ENCODE data around the gene ITGA2. TPM values are rescaled to one million over a fixed set of nuclear protein-coding genes. Genes with fewer than 3 reads are reported as not detected.

ITGA2 gene
- total RNA-seq, 1 donor from 2014 or later = 1.0 TPM

- Mint-ChIP-seq H3K27ac (ENCODE audit: unreplicated experiment) (no peak overlapping the region), H3K27me3 (ENCODE audit: low read depth) (peaks cover 13% of the 10 kb centered on the region)
Observed at GRCh38 chr5:52988335-52989024, 672 bp upstream of the ITGA2 start.

GRCh38 chr5:52989781-52990527, 802 bp downstream of the ITGA2 start:
- H3K4me1 Mint-ChIP-seq (ENCODE audit: low read depth) = peaks cover 18% of the 10 kb centered on the region
- H3K36me3 Mint-ChIP-seq (ENCODE audit: low read depth) = peaks cover 1% of the 10 kb centered on the region
- TF ChIP-seq CTCF (IDR thresholded peaks at IDR 0.05) = peak; percentile 68
- H3K9me3 Mint-ChIP-seq (ENCODE audit: low read depth) = peaks cover 3% of the 10 kb centered on the region
- peak overlapping the region; percentile 72 for H3K4me3 Mint-ChIP-seq (ENCODE audit: unreplicated experiment)
- DNase-seq (ENCODE audit: low spot score) = no peak
- H3K27me3 Mint-ChIP-seq (ENCODE audit: low read depth) = peaks cover 11% of the 10 kb centered on the region
- H3K27ac Mint-ChIP-seq (ENCODE audit: unreplicated experiment) = no peak overlapping the region

More at GRCh38 chr5:52988335-52989024, 672 bp upstream of the ITGA2 start:
- DNase-seq (ENCODE audit: low spot score) = no peak
- no peak for TF ChIP-seq CTCF (IDR thresholded peaks at IDR 0.05)
- Mint-ChIP-seq H3K36me3 (ENCODE audit: low read depth) (peaks cover 1% of the 10 kb centered on the region), H3K9me3 (ENCODE audit: low read depth) (peaks cover 3% of the 10 kb centered on the region), H3K4me3 (ENCODE audit: unreplicated experiment) (peak overlapping the region; percentile 61), H3K4me1 (ENCODE audit: low read depth) (peaks cover 18% of the 10 kb centered on the region)

- Mint-ChIP-seq H3K4me1 (ENCODE audit: low read depth) (peaks cover 18% of the 10 kb centered on the region), H3K9me3 (ENCODE audit: low read depth) (peaks cover 3% of the 10 kb centered on the region), H3K4me3 (ENCODE audit: unreplicated experiment) (no peak overlapping the region), H3K36me3 (ENCODE audit: low read depth) (peaks cover 1% of the 10 kb centered on the region), H3K27ac (ENCODE audit: unreplicated experiment) (no peak overlapping the region), H3K27me3 (ENCODE audit: low read depth) (peaks cover 11% of the 10 kb centered on the region)
- no peak for TF ChIP-seq CTCF (IDR thresholded peaks at IDR 0.05)
- DNase-seq (ENCODE audit: low spot score) = no peak
Observed at GRCh38 chr5:52990528-52990925, 1.4 kb downstream of the ITGA2 start.

- peaks cover 10% of the 10 kb centered on the region for H3K27me3 Mint-ChIP-seq (ENCODE audit: low read depth)
- DNase-seq (ENCODE audit: low spot score) = no peak
- H3K4me3 Mint-ChIP-seq (ENCODE audit: unreplicated experiment) = no peak overlapping the region
- no peak overlapping the region for H3K27ac Mint-ChIP-seq (ENCODE audit: unreplicated experiment)
- H3K4me1 Mint-ChIP-seq (ENCODE audit: low read depth) = peaks cover 17% of the 10 kb centered on the region
- H3K36me3 Mint-ChIP-seq (ENCODE audit: low read depth) = no peaks in the 10 kb centered on the region
- no peak for TF ChIP-seq CTCF (IDR thresholded peaks at IDR 0.05)
- H3K9me3 Mint-ChIP-seq (ENCODE audit: low read depth) = no peaks in the 10 kb centered on the region
Observed at GRCh38 chr5:52993367-52993766, 4.2 kb downstream of the ITGA2 start.

GRCh38 chr5:52994266-52994665, 5.1 kb downstream of the ITGA2 start:
- Mint-ChIP-seq H3K9me3 (ENCODE audit: low read depth) (no peaks in the 10 kb centered on the region), H3K4me1 (ENCODE audit: low read depth) (peaks cover 15% of the 10 kb centered on the region), H3K4me3 (ENCODE audit: unreplicated experiment) (no peak overlapping the region), H3K27ac (ENCODE audit: unreplicated experiment) (no peak overlapping the region), H3K27me3 (ENCODE audit: low read depth) (peaks cover 10% of the 10 kb centered on the region), H3K36me3 (ENCODE audit: low read depth) (no peaks in the 10 kb centered on the region)
- DNase-seq (ENCODE audit: low spot score) = no peak
- TF ChIP-seq CTCF (IDR thresholded peaks at IDR 0.05) = no peak
